HepG2 (cell line): ENCODE measurements around the gene LANCL1. TPM values are rescaled to one million over a fixed set of nuclear protein-coding genes. Genes with fewer than 3 reads are reported as not detected.
A peak's percentile ranks its signal among the peaks of the same experiment; 100 is the strongest.

Experiments used
- ATF2 ChIP-seq: sonication (generic); formaldehyde crosslinking; IDR thresholded peaks from 2 replicates; pipeline ENCODE4 v1.4.0; 2020; ENCODE audit warnings: missing genetic modification reagents
- CREB1 ChIP-seq, 2 experiments: fragments of 450-650 bp in 1 of 2; IDR thresholded peaks; 2 replicates each; pipeline ENCODE4 v1.6.1; 2016 to 2017; ENCODE audit warnings: control low read depth in 1 of 2, mild to moderate bottlenecking in 1 of 2, missing compliant biosample characterization in 1 of 2, missing genetic modification characterization in 1 of 2
- FOXP4 ChIP-seq: sonication (generic); formaldehyde crosslinking; IDR thresholded peaks from 2 replicates; pipeline ENCODE4 v1.4.0; 2020; ENCODE audit warnings: missing genetic modification reagents
- GZF1 ChIP-seq: sonication (generic); formaldehyde crosslinking; IDR thresholded peaks from 2 replicates; pipeline ENCODE4 v1.5.1; 2020; ENCODE audit warnings: mild to moderate bottlenecking, missing genetic modification reagents
- HDAC2 ChIP-seq: sonication (generic); formaldehyde crosslinking; IDR thresholded peaks from 2 replicates; pipeline ENCODE4 v1.4.0; 2020; ENCODE audit warnings: missing genetic modification reagents
- KDM1A ChIP-seq: IDR thresholded peaks from 2 replicates; pipeline ENCODE4 v1.6.1; 2016; ENCODE audit warnings: missing compliant biosample characterization
- MED1 ChIP-seq: sonication (generic); formaldehyde crosslinking; IDR thresholded peaks from 2 replicates; pipeline ENCODE4 v1.4.0; 2020; ENCODE audit warnings: missing genetic modification reagents
- MIER2 ChIP-seq: IDR thresholded peaks from 2 replicates; pipeline ENCODE4 v1.6.1; 2016; ENCODE audit warnings: missing biosample characterization, missing genetic modification reagents
- NR1H2 ChIP-seq: sonication (generic); formaldehyde crosslinking; IDR thresholded peaks from 2 replicates; pipeline ENCODE4 v1.8.1; 2022; ENCODE audit warnings: low read depth, missing genetic modification reagents, borderline replicate concordance
- NR2F1 ChIP-seq, 2 experiments: fragments of 450-650 bp in 1 of 2; formaldehyde crosslinking in 1 of 2; IDR thresholded peaks; 2 replicates each; pipeline versions ENCODE4 v1.5.0 to v1.6.1; 2016 to 2020; ENCODE audit warnings: mild to moderate bottlenecking in 1 of 2, missing compliant biosample characterization in 1 of 2, missing genetic modification reagents in 1 of 2, moderate library complexity in 1 of 2
- NR2F2 ChIP-seq: IDR thresholded peaks from 2 replicates; pipeline ENCODE4 v1.6.1; 2012; ENCODE audit warnings: low read depth, inconsistent platforms, borderline replicate concordance
- SRY ChIP-seq: sonication (generic); formaldehyde crosslinking; IDR thresholded peaks from 2 replicates; pipeline ENCODE4 v1.8.0; 2022; ENCODE audit warnings: mild to moderate bottlenecking, missing genetic modification reagents
- TFDP1 ChIP-seq: IDR thresholded peaks from 2 replicates; pipeline ENCODE4 v1.6.1; 2016; ENCODE audit warnings: missing compliant biosample characterization, missing genetic modification reagents, borderline replicate concordance
- ZGPAT ChIP-seq: IDR thresholded peaks from 2 replicates; pipeline ENCODE4 v1.6.1; 2016; ENCODE audit warnings: mild to moderate bottlenecking
- ZNF598 ChIP-seq: sonication (generic); formaldehyde crosslinking; IDR thresholded peaks from 2 replicates; pipeline ENCODE4 v1.5.1; 2020; ENCODE audit warnings: mild to moderate bottlenecking, missing genetic modification reagents, borderline replicate concordance
- ZNF614 ChIP-seq: IDR thresholded peaks from 2 replicates; pipeline ENCODE4 v1.6.1; 2018; ENCODE audit warnings: missing biosample characterization, missing genetic modification reagents, inconsistent platforms, borderline replicate concordance
- ZNF772 ChIP-seq: sonication (generic); formaldehyde crosslinking; IDR thresholded peaks from 2 replicates; pipeline ENCODE4 v1.5.0; 2020; ENCODE audit warnings: mild to moderate bottlenecking, missing genetic modification reagents
- ZNF792 ChIP-seq: IDR thresholded peaks from 2 replicates; pipeline ENCODE4 v1.6.1; 2016
- ZSCAN22 ChIP-seq: sonication (generic); formaldehyde crosslinking; IDR thresholded peaks from 2 replicates; pipeline ENCODE4 v1.4.0; 2020; ENCODE audit warnings: mild to moderate bottlenecking, missing genetic modification reagents
- polyA plus RNA-seq, 8 experiments: library from polyadenylated mRNA; depleted of rRNA in 3 of 8; stranded (reverse) in 7 of 8; unstranded in 1 of 8; fragments of >200 nt; fragmentation: Illumina TruSeq in 4 of 8; extraction: Trizol in 4 of 8; gene quantifications; 2 replicates each; pipeline versions ENCODE4 v1.2.1 to v1.2.3, GENCODE V29; 2011 to 2016; ENCODE audit warnings: low read depth in 4 of 8, missing spikeins in 1 of 8, mixed read lengths in 1 of 8; ENCODE audit not compliant: insufficient read depth in 1 of 8
- total RNA-seq, 5 experiments: library from RNA; depleted of rRNA; stranded (reverse); fragments of >200 nt; fragmentation: Illumina TruSeq; extraction: Trizol; gene quantifications; 2 replicates each; pipeline ENCODE4 v1.2.3, GENCODE V29; 2016; ENCODE audit warnings: low read depth in 1 of 5

The LANCL1 gene
- total and polyA plus RNA-seq, 2 of the 13 experiments (the other 11 are each of a cell fraction or from before 2014, with no cell fraction given), result 53.5 to 67.7 TPM

- TF ChIP-seq ZGPAT (CRISPR knock-in tag) (peak; percentile 71), KDM1A (no peak), NR2F2 (peak; percentile 85), HDAC2 (CRISPR knock-in tag) (peak; percentile 66), CREB1 (IDR thresholded peaks at IDR 0.05) (no peak), CREB1 (CRISPR knock-in tag; IDR thresholded peaks at IDR 0.05) (peak; percentile 52), SRY (CRISPR knock-in tag) (no peak), FOXP4 (peak; percentile 53; the same call in 1 of the 2 replicates), NR2F1 (CRISPR knock-in tag; IDR thresholded peaks at IDR 0.05) (peak; percentile 80 to 89), NR1H2 (peak; percentile 99), ZNF792 (CRISPR knock-in tag) (peak; percentile 63; the same call in 1 of the 2 replicates), MIER2 (0 out of 2 replicates have a peak, but pooled peaks have one; percentile 62), ZNF614 (CRISPR knock-in tag) (0 out of 2 replicates have a peak, but pooled peaks have one; percentile 32), ZNF598 (CRISPR knock-in tag) (no peak), TFDP1 (CRISPR knock-in tag) (no peak), MED1 (CRISPR knock-in tag) (peak; percentile 85), ATF2 (CRISPR knock-in tag) (peak; percentile 52; the same call in 1 of the 2 replicates), ZSCAN22 (CRISPR knock-in tag) (no peak), ZNF772 (no peak), GZF1 (CRISPR knock-in tag) (no peak)
Observed at GRCh38 chr2:210523650-210524289, 47.2 kb upstream of the LANCL1 start (continued).
